ENCODE results near the gene NDUFB8.

The NDUFB8 gene

DNA sequence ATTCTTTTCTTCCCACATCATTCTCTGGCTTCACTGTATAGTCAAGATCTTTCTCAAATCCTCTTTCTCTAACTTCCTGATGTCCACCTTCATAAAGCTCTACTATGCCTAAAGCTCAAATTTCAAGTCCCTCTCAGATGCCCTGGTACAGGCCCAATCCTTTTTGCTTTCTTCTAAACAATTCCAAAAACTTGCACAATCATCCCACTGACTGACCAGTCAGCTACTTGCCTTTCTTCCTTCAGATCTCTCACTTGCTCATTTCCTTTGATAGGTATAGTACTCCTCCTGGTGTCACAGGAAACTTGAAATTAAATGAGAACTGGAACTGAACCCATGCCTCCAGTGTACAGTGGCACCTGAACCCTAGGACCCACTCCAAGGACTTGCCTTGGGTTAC lies 28.2 kb downstream of the NDUFB8 start:
- no peak for TF ChIP-seq POLR2A (IDR thresholded peaks at IDR 0.05; ENCODE audit: low read depth, low read length)
- FAIRE-seq: no peak

DNA sequence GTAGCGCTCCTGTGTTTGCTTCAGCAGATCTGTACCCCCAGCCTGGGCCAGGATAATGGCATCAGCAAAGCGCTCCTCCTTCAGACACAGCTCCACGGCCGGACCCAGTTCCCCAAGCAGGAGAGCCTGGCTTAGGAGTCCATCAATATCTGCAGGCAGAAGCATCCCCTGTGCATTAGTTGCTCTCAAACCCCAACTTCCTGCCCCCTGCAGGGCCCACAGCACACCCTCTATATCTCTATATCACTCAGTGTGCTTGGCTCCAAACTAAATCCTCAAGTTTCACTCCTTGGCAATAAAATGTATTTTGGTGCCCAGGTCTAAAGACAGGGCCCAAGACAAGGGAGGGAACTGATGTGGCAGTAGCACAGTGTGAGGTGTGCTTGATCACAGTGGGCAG lies 31.6 kb downstream of the NDUFB8 start:
- no peak for TF ChIP-seq POLR2A (IDR thresholded peaks at IDR 0.05; ENCODE audit: low read depth, low read length)
- no peak for TF ChIP-seq TAF1 (IDR thresholded peaks at IDR 0.05; ENCODE audit: borderline replicate concordance, low read depth, low read length)
- TF ChIP-seq POLR2AphosphoS5 (IDR thresholded peaks at IDR 0.05; ENCODE audit: low read depth, low read length): no peak
- FAIRE-seq: no peak
- DNase-seq (ENCODE audit: insufficient read length): no peak

More for the DNA sequence above, 28.2 kb downstream of the NDUFB8 start:
- no peak for DNase-seq (ENCODE audit: insufficient read length)

DNA sequence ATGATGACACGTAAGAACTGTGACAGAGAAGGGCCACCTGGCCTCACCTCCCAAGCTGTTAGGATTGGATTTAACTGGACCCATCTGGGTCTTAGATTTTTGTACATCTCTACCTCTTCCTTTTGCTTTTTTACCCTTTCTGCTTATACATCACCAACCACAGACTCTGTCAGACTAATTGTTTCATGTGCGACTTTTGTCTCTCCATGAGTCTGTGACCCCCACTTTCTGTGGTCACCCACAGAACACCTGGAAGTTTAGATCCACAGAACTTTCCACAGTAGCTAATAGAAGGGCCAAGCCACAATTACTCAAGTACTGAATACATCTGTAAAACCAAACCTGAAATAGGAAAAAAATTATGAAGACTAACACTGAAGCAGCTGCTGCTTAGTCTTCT lies 33.1 kb downstream of the NDUFB8 start:
- no peak for DNase-seq (ENCODE audit: insufficient read length)
- TF ChIP-seq TAF1 (IDR thresholded peaks at IDR 0.05; ENCODE audit: borderline replicate concordance, low read depth, low read length) (no peak), POLR2A (IDR thresholded peaks at IDR 0.05; ENCODE audit: low read depth, low read length) (no peak), POLR2AphosphoS5 (IDR thresholded peaks at IDR 0.05; ENCODE audit: low read depth, low read length) (no peak)
- no peak for FAIRE-seq

DNA sequence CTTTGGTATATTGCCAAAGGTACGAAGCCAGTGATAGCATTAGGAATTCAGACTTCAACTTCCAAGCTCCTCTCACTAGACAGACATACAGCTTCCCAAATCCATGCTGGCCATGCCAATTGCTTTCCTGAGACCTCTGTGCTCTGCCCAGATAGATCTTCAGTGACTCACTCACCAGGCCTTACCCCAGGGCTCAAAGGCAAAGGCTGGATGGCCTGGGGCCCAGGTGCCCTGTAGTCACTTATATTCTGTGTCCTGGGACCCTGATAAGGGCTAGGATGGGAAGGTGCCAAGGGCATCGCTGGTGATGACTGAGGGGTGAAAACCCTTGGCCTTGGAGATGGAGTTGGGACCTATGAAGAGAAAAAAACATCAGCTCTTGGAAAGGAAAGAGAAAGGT lies 39.1 kb downstream of the NDUFB8 start:
- FAIRE-seq: no peak
- DNase-seq (ENCODE audit: insufficient read length): no peak
- TF ChIP-seq POLR2AphosphoS5 (IDR thresholded peaks at IDR 0.05; ENCODE audit: low read depth, low read length) (no peak), TAF1 (IDR thresholded peaks at IDR 0.05; ENCODE audit: borderline replicate concordance, low read depth, low read length) (no peak), POLR2A (IDR thresholded peaks at IDR 0.05; ENCODE audit: low read depth, low read length) (no peak)

DNA sequence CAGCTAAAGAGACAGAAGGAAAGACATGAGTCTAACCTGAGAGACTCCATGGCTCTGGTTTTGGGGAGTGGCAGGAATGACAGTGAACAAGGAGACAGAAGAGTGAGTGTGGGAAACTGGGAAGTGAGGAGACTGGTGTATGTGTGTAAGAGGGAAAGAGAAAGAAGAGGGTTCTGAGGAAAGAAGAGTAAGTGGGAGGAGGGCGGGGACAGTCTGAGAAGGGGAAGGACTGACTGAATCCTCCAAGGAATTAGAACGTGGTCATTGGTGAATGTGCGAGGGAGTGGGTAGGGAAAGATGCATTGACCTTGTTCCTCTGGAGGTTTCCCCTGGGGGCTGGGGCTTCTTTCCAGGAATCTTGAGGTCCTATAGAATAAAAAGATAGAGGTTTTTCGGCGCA lies 40.3 kb downstream of the NDUFB8 start:
- no peak for FAIRE-seq
- TF ChIP-seq TAF1 (IDR thresholded peaks at IDR 0.05; ENCODE audit: borderline replicate concordance, low read depth, low read length) (no peak), POLR2AphosphoS5 (IDR thresholded peaks at IDR 0.05; ENCODE audit: low read depth, low read length) (no peak), POLR2A (IDR thresholded peaks at IDR 0.05; ENCODE audit: low read depth, low read length) (no peak)
- no peak for DNase-seq (ENCODE audit: insufficient read length)

DNA sequence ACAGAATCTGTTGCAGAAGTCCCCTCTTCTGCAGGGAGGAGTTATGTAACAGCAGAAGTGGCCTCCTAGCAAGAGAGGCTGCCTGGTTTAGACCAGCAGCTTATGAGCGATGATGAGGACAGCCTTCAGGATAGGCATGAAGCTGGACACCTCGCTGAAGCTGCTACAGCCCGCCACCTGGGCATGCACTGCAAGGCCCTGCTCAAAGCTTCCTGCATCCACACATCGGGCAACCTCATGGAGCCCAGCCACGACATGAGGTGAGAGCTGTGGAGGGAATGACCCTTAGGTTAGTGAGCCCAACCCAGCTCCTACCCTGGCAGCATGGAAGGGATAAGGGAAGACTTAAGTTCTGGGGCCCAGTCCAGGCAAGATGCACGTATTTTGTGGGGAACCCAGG lies 42.1 kb downstream of the NDUFB8 start:
- no peak for FAIRE-seq
- DNase-seq (ENCODE audit: insufficient read length): no peak
- no peak for TF ChIP-seq POLR2AphosphoS5 (IDR thresholded peaks at IDR 0.05; ENCODE audit: low read depth, low read length)
- no peak for TF ChIP-seq POLR2A (IDR thresholded peaks at IDR 0.05; ENCODE audit: low read depth, low read length)
- TF ChIP-seq TAF1 (IDR thresholded peaks at IDR 0.05; ENCODE audit: borderline replicate concordance, low read depth, low read length): no peak

DNA sequence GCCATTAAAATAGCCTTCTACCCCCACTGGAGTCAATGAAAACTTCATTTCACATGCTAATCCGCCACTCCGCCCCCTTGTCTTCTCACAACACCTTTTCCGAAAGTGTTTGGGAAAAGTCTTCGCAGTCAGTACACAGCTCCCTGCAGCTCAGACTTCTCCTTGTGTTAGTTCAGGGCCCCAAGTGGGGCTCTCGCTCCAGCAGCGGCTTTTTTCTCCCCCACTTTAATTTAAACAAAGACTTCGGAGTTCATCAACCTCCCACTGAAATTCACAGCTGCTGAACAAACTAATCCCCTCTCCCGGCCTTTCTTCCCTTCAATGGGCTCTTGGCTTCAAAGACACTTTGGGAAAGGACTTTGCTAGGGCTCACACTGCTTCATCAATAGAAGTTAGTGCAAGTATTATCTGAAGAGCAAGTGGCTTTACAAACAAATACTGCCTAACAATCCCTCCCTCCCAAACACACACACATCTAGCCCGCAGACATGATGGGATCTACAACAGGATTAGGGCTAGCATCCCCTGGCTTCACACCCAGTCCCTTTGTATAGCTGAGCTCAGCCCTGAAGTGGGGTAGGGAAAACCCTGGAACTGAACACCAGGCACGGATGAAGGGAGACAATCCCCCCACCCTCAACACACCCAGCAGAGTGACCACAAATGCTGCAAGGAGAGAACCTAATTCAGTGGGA lies 43.7 kb downstream of the NDUFB8 start:
- no peak for FAIRE-seq
- no peak for TF ChIP-seq POLR2A (IDR thresholded peaks at IDR 0.05; ENCODE audit: low read depth, low read length)
- no peak for TF ChIP-seq TAF1 (IDR thresholded peaks at IDR 0.05; ENCODE audit: borderline replicate concordance, low read depth, low read length)
- no peak for TF ChIP-seq POLR2AphosphoS5 (IDR thresholded peaks at IDR 0.05; ENCODE audit: low read depth, low read length)
- DNase-seq (ENCODE audit: insufficient read length): no peak

DNA sequence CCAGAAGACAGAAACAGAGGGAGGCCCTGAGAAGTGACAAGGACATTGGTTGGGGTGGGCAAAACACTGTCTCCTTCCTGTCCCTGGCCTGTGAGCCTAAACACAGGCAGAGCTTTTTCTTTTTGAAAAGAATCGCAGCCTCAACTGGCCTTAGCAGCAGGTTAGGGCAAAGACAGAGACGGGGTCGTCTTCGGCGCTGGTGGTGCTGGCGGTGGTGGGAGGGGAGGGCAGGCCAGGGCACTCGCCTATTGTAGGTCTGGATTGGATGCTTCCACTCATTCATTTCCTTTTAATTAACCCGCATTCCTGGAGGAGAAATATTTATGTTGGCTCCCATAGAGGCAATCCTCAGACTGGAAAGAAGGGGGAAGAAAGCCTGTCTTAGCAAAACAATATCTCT lies 44.3 kb downstream of the NDUFB8 start:
- DNase-seq (ENCODE audit: insufficient read length) (no peak), FAIRE-seq (no peak)
- TF ChIP-seq POLR2AphosphoS5 (IDR thresholded peaks at IDR 0.05; ENCODE audit: low read depth, low read length): no peak
- TF ChIP-seq TAF1 (IDR thresholded peaks at IDR 0.05; ENCODE audit: borderline replicate concordance, low read depth, low read length): no peak
- TF ChIP-seq POLR2A (IDR thresholded peaks at IDR 0.05; ENCODE audit: low read depth, low read length): no peak

DNA sequence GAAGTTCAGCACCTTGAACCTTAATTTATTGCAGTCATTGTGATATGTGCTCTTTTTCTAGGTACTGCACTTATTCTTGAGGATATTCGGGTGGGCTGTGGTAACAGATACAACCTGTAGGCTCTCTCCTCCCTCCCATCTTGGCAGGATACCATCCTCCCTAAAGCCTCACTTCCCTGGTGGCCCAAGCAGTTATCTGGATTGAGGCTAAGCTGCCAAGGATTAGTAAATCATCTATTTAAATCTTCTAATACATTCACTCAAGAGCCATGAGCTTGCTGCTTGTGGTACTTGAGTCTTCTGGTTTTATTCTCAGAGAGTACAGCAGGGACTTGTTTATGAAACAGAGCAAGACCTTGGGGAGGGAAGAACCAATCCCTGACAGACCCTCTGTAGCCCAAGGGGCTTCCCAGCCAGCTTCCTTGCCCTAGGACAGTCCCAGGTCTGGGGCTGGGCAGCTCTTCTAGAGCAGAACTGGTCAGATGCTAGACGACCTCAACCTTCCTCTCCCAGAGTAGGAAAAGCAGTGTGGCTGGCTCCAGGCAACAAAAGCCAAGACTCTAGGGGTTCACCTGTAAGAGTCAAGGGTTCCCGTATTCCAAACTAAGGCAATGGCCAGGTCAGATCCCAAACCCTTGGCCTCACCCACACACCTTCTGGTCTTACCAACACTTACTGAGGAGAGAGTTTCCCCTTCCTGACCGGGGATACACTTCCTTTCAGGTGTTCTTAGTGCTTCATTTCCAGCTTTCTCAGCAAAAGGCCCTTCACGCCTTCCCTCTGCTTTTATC lies 45.6 kb downstream of the NDUFB8 start:
- no peak for TF ChIP-seq POLR2AphosphoS5 (IDR thresholded peaks at IDR 0.05; ENCODE audit: low read depth, low read length)
- no peak for TF ChIP-seq TAF1 (IDR thresholded peaks at IDR 0.05; ENCODE audit: borderline replicate concordance, low read depth, low read length)
- no peak for TF ChIP-seq POLR2A (IDR thresholded peaks at IDR 0.05; ENCODE audit: low read depth, low read length)
- no peak for DNase-seq (ENCODE audit: insufficient read length)
- FAIRE-seq: no peak

DNA sequence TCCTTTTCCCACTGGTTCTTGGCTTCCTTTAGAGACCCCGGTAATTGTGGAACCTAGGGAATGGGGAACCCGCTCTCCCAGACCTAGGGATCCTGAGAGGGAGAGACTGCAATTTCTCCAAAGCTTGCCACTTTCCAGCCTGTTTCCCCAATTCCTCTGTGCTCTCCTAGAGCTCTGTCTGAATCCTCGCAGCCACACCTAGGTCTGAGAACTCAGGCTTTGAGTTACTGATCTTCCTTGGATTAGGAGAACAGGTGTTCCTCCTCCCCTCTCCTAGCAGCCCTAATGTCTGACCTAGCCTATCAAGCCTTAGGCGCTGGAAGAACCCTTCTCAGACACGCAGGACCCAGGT lies 46.9 kb downstream of the NDUFB8 start:
- TF ChIP-seq POLR2AphosphoS5 (IDR thresholded peaks at IDR 0.05; ENCODE audit: low read depth, low read length) (no peak), TAF1 (IDR thresholded peaks at IDR 0.05; ENCODE audit: borderline replicate concordance, low read depth, low read length) (no peak), POLR2A (IDR thresholded peaks at IDR 0.05; ENCODE audit: low read depth, low read length) (no peak)
- FAIRE-seq: no peak
- no peak for DNase-seq (ENCODE audit: insufficient read length)

DNA sequence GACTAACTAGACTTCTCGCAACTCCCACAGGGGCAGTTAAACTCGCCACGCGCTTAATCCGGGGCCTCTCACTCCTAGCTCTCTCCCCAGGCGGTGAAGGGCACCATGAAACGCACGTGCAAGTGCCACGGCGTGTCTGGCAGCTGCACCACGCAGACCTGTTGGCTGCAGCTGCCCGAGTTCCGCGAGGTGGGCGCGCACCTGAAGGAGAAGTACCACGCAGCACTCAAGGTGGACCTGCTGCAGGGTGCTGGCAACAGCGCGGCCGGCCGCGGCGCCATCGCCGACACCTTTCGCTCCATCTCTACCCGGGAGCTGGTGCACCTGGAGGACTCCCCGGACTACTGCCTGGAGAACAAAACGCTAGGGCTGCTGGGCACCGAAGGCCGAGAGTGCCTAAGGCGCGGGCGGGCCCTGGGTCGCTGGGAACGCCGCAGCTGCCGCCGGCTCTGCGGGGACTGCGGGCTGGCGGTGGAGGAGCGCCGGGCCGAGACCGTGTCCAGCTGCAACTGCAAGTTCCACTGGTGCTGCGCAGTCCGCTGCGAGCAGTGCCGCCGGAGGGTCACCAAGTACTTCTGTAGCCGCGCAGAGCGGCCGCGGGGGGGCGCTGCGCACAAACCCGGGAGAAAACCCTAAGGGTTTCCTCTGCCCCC lies 47.4 kb downstream of the NDUFB8 start:
- FAIRE-seq (peak; percentile 93), DNase-seq (ENCODE audit: insufficient read length) (peak; percentile 58)
- TF ChIP-seq POLR2AphosphoS5 (IDR thresholded peaks at IDR 0.05; ENCODE audit: low read depth, low read length) (no peak), TAF1 (IDR thresholded peaks at IDR 0.05; ENCODE audit: borderline replicate concordance, low read depth, low read length) (no peak), POLR2A (IDR thresholded peaks at IDR 0.05; ENCODE audit: low read depth, low read length) (no peak)

Data from GM12892 (cell line).